SK-N-SH treated with all-trans-retinoic acid at 6 μM for 48 hours (cell line): ENCODE results near the gene EMID1.

Experiments
- ATAC-seq: fragments of 200-7000 bp; cut with Tn5 transposase; 3 replicates; pipeline ENCODE4 v1.9.1; 2020; ENCODE audit warnings: mild to moderate bottlenecking, moderate library complexity
- ARNTL ChIP-seq: fragments of 450-650 bp; formaldehyde crosslinking; IDR thresholded peaks from 2 replicates; pipeline ENCODE4 v1.5.0; 2020; ENCODE audit warnings: low read depth, mild to moderate bottlenecking, moderate library complexity, borderline replicate concordance
- BACH2 ChIP-seq: fragments of 250-450 bp; sonication (Bioruptor Pico); IDR thresholded peaks from 2 replicates; pipeline ENCODE4 v1.9.0; 2021; ENCODE audit warnings: mild to moderate bottlenecking, borderline replicate concordance
- CSDC2 ChIP-seq: fragments of 250-450 bp; sonication (Bioruptor Pico); IDR thresholded peaks from 2 replicates; pipeline ENCODE4 v1.5.0; 2020; ENCODE audit warnings: mild to moderate bottlenecking, moderate library complexity
- ESRRG ChIP-seq: fragments of 250-450 bp; sonication (Bioruptor Pico); IDR thresholded peaks from 2 replicates; pipeline ENCODE4 v1.6.1; 2021; ENCODE audit warnings: mild to moderate bottlenecking
- GLIS3 ChIP-seq: fragments of 250-450 bp; sonication (Bioruptor Pico); IDR thresholded peaks from 2 replicates; pipeline ENCODE4 v1.5.0; 2020; ENCODE audit warnings: mild to moderate bottlenecking, moderate library complexity
- ISL1 ChIP-seq: fragments of 250-450 bp; sonication (Bioruptor Pico); IDR thresholded peaks from 2 replicates; pipeline ENCODE4 v2.1.2; 2022; ENCODE audit warnings: mild to moderate bottlenecking, moderate library complexity
- OSR1 ChIP-seq: fragments of 250-450 bp; sonication (Bioruptor Pico); IDR thresholded peaks from 2 replicates; pipeline ENCODE4 v1.8.0; 2022; ENCODE audit warnings: moderate library complexity, mild to moderate bottlenecking, inconsistent platforms
- PATZ1 ChIP-seq: fragments of 250-450 bp; sonication (Bioruptor Pico); IDR thresholded peaks from 2 replicates; pipeline ENCODE4 v1.8.0; 2020; ENCODE audit warnings: mild to moderate bottlenecking, moderate library complexity, borderline replicate concordance
- POU6F1 ChIP-seq: fragments of 250-450 bp; sonication (Bioruptor Pico); IDR thresholded peaks from 2 replicates; pipeline ENCODE4 v1.8.0; 2021; ENCODE audit warnings: low read depth, mild to moderate bottlenecking, moderate library complexity, borderline replicate concordance
- PPARA ChIP-seq: fragments of 250-450 bp; sonication (Bioruptor Pico); IDR thresholded peaks from 2 replicates; pipeline ENCODE4 v1.5.0; 2020; ENCODE audit warnings: mild to moderate bottlenecking, borderline replicate concordance
- RARB ChIP-seq: fragments of 250-450 bp; sonication (Bioruptor Pico); IDR thresholded peaks from 2 replicates; pipeline ENCODE4 v1.8.0; 2021; ENCODE audit warnings: mild to moderate bottlenecking, moderate library complexity
- SNAI2 ChIP-seq: fragments of 250-450 bp; sonication (Bioruptor Pico); IDR thresholded peaks from 2 replicates; pipeline ENCODE4 v1.5.0; 2020; ENCODE audit warnings: mild to moderate bottlenecking, moderate library complexity
- TCF4 ChIP-seq: fragments of 250-450 bp; sonication (Bioruptor Pico); IDR thresholded peaks from 2 replicates; pipeline ENCODE4 v1.8.0; 2021; ENCODE audit warnings: mild to moderate bottlenecking, moderate library complexity, borderline replicate concordance
- TOX ChIP-seq: fragments of 250-450 bp; sonication (Bioruptor Pico); IDR thresholded peaks from 2 replicates; pipeline ENCODE4 v1.8.0; 2021; ENCODE audit warnings: mild to moderate bottlenecking, moderate library complexity, borderline replicate concordance
- ZC3H10 ChIP-seq: fragments of 250-450 bp; sonication (Bioruptor Pico); IDR thresholded peaks from 2 replicates; pipeline ENCODE4 v1.5.1; 2021; ENCODE audit warnings: mild to moderate bottlenecking, moderate library complexity
- ZFP3 ChIP-seq: fragments of 250-450 bp; sonication (Bioruptor Pico); IDR thresholded peaks from 2 replicates; pipeline ENCODE4 v1.5.0; 2020; ENCODE audit warnings: mild to moderate bottlenecking, moderate library complexity
- ZNF565 ChIP-seq: fragments of 450-650 bp; formaldehyde crosslinking; conservative IDR thresholded peaks from 2 replicates; pipeline ENCODE4 v1.5.0; 2020; ENCODE audit warnings: low read depth, mild to moderate bottlenecking, moderate library complexity
- ZNF70 ChIP-seq: fragments of 450-650 bp; formaldehyde crosslinking; IDR thresholded peaks from 2 replicates; pipeline ENCODE4 v1.5.0; 2020; ENCODE audit warnings: mild to moderate bottlenecking, moderate library complexity
- ZNF8 ChIP-seq: fragments of 450-650 bp; formaldehyde crosslinking; IDR thresholded peaks from 2 replicates; pipeline ENCODE4 v1.5.0; 2020; ENCODE audit warnings: mild to moderate bottlenecking, moderate library complexity
- TF ChIP-seq, protein P1 (sequence below): fragments of 250-450 bp; sonication (Bioruptor Pico); IDR thresholded peaks from 2 replicates; pipeline ENCODE4 v1.5.1; 2021; ENCODE audit warnings: mild to moderate bottlenecking, moderate library complexity
- TF ChIP-seq, protein P2 (sequence below): fragments of 250-450 bp; sonication (Bioruptor Pico); IDR thresholded peaks from 2 replicates; pipeline ENCODE4 v1.5.1; 2020; ENCODE audit warnings: low read depth, mild to moderate bottlenecking, moderate library complexity

EMID1 gene

GRCh38 chr22:29175312-29175835 lies 30.3 kb upstream of the EMID1 start:
- ATAC-seq = no peak
- TF ChIP-seq POU6F1 (CRISPR knock-in tag) = no peak
- TF ChIP-seq, protein P1, sequence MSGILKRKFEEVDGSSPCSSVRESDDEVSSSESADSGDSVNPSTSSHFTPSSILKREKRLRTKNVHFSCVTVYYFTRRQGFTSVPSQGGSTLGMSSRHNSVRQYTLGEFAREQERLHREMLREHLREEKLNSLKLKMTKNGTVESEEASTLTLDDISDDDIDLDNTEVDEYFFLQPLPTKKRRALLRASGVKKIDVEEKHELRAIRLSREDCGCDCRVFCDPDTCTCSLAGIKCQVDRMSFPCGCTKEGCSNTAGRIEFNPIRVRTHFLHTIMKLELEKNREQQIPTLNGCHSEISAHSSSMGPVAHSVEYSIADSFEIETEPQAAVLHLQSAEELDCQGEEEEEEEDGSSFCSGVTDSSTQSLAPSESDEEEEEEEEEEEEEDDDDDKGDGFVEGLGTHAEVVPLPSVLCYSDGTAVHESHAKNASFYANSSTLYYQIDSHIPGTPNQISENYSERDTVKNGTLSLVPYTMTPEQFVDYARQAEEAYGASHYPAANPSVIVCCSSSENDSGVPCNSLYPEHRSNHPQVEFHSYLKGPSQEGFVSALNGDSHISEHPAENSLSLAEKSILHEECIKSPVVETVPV (CRISPR knock-in tag) = no peak
- no peak for TF ChIP-seq ZNF70 (CRISPR knock-in tag)
- no peak for TF ChIP-seq TOX (CRISPR knock-in tag)
- no peak for TF ChIP-seq BACH2 (CRISPR knock-in tag)
- TF ChIP-seq PATZ1 = no peak
- TF ChIP-seq ISL1 (CRISPR knock-in tag) = no peak
- no peak for TF ChIP-seq RARB (CRISPR knock-in tag)
- TF ChIP-seq ARNTL (CRISPR knock-in tag) = no peak
- no peak for TF ChIP-seq PPARA (CRISPR knock-in tag)
- TF ChIP-seq CSDC2 = no peak
- no peak for TF ChIP-seq ZNF8
- TF ChIP-seq OSR1 (CRISPR knock-in tag) = no peak
- no peak for TF ChIP-seq ESRRG

DNA sequence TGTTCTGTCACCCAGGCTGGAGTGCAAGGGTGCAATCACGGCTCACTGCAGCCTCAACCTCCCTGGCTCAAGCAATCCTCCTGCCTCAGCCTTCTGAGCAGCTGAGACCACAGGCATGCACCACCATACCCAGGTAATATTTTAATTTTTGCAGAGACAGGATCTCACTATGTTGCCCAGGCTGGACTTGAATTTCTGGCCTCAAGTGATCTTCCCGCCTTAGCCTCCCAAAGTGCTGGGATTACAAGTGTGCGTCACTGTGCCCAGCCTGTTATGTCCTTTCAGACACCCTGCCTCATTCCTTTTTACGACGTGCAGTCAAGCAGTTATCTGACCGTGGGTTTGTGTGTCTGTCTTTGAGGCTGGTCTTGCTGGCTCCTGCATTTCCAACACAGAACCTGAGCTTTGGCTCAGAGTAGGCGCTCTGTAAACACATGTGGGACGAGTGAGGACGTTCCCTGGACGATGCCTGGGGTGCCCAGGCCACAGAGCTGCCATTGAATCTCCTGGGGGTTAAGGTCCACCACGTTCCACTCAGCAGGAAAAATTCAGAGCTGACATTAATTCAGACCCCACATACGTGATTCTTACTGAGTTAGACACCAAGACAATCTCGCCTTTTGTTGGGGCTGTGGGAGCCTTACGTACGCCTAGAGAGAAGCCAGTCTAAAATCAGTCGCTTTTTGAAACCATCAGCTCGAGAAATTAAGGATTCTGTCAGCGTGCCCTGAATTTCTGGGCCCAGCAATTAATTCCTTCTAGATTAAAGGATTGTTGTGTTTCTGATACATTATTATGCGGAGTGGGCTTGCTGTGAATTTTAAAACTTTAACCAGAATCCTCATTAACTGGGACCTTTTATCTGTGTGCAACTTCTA lies 21.5 kb upstream of the EMID1 start:
- ATAC-seq = no peak
- TF ChIP-seq GLIS3 (CRISPR knock-in tag) (no peak), PATZ1 (no peak), CSDC2 (no peak)
- TF ChIP-seq, all 23 proteins: peak for 0

GRCh38 chr22:29184849-29185490 lies 20.7 kb upstream of the EMID1 start:
- ATAC-seq = no peak
- TF ChIP-seq ESRRG (no peak), ZNF8 (no peak), POU6F1 (CRISPR knock-in tag) (no peak), OSR1 (CRISPR knock-in tag) (no peak), TCF4 (CRISPR knock-in tag) (no peak), ZNF70 (CRISPR knock-in tag) (no peak), PATZ1 (no peak), TOX (CRISPR knock-in tag) (no peak), PPARA (CRISPR knock-in tag) (no peak), RARB (CRISPR knock-in tag) (no peak), BACH2 (CRISPR knock-in tag) (no peak), ZC3H10 (CRISPR knock-in tag) (no peak), ZNF565 (no peak), GLIS3 (CRISPR knock-in tag) (no peak), SNAI2 (no peak), CSDC2 (no peak), ZFP3 (CRISPR knock-in tag) (no peak)
- TF ChIP-seq, protein P2, sequence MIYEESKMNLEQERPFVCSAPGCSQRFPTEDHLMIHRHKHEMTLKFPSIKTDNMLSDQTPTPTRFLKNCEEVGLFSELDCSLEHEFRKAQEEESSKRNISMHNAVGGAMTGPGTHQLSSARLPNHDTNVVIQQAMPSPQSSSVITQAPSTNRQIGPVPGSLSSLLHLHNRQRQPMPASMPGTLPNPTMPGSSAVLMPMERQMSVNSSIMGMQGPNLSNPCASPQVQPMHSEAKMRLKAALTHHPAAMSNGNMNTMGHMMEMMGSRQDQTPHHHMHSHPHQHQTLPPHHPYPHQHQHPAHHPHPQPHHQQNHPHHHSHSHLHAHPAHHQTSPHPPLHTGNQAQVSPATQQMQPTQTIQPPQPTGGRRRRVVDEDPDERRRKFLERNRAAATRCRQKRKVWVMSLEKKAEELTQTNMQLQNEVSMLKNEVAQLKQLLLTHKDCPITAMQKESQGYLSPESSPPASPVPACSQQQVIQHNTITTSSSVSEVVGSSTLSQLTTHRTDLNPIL = no peak
- TF ChIP-seq, protein P1 (CRISPR knock-in tag) = no peak
- TF ChIP-seq, all 23 proteins: peak for 0
